ENCODE data around the gene JAM3. TPM values are rescaled to one million over a fixed set of nuclear protein-coding genes. Genes with fewer than 3 reads are reported as not detected.
A peak's percentile ranks its signal among the peaks of the same experiment; 100 is the strongest.
"Not testable (repeated sequence)": the region's sequence is repeated elsewhere in the genome, so short reads cannot be mapped to it uniquely, and the experiment has no call there.

The JAM3 gene
- total RNA-seq, 3 donors from 2014 or later, result 25.0 to 34.5 (median 33.8) TPM

DNA sequence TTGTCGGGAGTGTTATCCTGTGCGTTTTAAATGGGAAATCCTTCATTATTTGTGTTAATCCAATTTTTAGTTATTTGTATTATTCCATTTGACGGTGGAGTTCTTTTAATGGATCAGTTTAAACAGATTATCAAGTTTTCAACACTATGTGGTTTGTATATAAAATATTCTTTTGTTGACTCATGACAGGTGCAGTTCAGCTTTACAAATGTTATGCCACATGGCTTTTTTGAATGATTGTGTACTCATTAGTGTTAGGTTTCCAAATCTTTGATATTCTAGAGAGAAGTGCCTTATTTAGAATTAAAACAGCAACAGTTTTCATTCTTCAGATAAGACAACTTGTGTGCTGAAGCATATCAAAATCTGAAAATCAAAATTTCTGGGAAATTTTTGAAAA, 2.4 kb downstream of the JAM3 start:
- intact Hi-C loops (cut with DNase I; ENCODE audit: low total_unique reads), result no loop called here
- no peak for TF ChIP-seq POLR2AphosphoS5 (IDR thresholded peaks at IDR 0.05)
- TF ChIP-seq POLR2A (IDR thresholded peaks at IDR 0.05), result no peak
- Histone ChIP-seq H3K36me3 (no peaks in the 10 kb centered on the region), H3K27me3 (peaks cover 0 to 7% of the 10 kb centered on the region in 2 donors), H3K4me3 (no peak overlapping the region), H3K9me3 (no peaks in the 10 kb centered on the region), H3K27ac (no peak overlapping the region), H3K4me1 (no peaks in the 10 kb centered on the region)
- DNase-seq (ENCODE audit: low spot score in 2 of 2), result no peak

DNA sequence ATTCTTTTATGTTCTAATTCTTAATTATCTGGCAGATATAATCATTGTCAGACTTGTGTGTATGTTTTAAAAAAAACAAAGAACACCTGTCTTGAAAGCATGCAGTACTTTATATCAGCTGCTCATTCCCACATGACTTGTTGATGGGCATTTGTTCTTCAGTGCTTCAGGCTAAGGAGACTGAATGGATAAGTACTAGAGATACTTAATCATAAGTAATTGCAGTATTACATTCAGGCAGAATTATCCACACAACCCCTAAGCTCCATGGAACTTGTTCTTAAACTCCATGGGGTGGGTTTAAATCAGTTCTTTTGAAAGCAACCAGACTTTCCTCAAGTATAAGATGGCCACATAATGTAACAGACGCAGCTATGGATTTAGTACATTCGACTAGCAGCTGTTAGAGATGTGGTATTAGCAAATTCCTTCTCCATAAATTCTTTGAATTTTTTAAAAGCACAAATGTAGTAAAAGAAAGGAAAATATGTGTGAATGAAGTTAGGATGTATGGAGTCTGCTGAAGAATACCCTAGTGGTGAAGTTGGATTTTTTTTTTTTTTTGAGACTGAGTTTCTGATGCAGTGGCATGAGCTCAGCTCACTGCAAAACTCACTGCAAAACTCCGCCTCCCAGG, 3.0 kb downstream of the JAM3 start:
- intact Hi-C loops (cut with DNase I; ENCODE audit: low total_unique reads), result no loop called here
- H3K4me3 ChIP-seq, result no peak overlapping the region
- H3K9me3 ChIP-seq, result no peaks in the 10 kb centered on the region
- no peak overlapping the region for H3K27ac ChIP-seq
- no peaks in the 10 kb centered on the region for H3K4me1 ChIP-seq
- no peak for DNase-seq (ENCODE audit: low spot score in 2 of 2)
- TF ChIP-seq, protein P1, sequence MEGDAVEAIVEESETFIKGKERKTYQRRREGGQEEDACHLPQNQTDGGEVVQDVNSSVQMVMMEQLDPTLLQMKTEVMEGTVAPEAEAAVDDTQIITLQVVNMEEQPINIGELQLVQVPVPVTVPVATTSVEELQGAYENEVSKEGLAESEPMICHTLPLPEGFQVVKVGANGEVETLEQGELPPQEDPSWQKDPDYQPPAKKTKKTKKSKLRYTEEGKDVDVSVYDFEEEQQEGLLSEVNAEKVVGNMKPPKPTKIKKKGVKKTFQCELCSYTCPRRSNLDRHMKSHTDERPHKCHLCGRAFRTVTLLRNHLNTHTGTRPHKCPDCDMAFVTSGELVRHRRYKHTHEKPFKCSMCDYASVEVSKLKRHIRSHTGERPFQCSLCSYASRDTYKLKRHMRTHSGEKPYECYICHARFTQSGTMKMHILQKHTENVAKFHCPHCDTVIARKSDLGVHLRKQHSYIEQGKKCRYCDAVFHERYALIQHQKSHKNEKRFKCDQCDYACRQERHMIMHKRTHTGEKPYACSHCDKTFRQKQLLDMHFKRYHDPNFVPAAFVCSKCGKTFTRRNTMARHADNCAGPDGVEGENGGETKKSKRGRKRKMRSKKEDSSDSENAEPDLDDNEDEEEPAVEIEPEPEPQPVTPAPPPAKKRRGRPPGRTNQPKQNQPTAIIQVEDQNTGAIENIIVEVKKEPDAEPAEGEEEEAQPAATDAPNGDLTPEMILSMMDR (IDR thresholded peaks at IDR 0.05), result peak in 1 of 3 donors; percentile 10
- TF ChIP-seq POLR2A (IDR thresholded peaks at IDR 0.05), result no peak
- H3K36me3 ChIP-seq, result no peaks in the 10 kb centered on the region
- peaks cover 0 to 7% of the 10 kb centered on the region in 2 donors for H3K27me3 ChIP-seq

- Histone ChIP-seq H3K27me3 (peaks cover 0 to 3% of the 10 kb centered on the region in 2 donors), H3K9me3 (no peaks in the 10 kb centered on the region), H3K36me3 (no peaks in the 10 kb centered on the region), H3K4me3 (no peak overlapping the region), H3K4me1 (no peaks in the 10 kb centered on the region), H3K27ac (peak overlapping the region in 1 of 2 donors; percentile 32)
- intact Hi-C loops (cut with DNase I; ENCODE audit: low total_unique reads), result no loop called here
- no peak for DNase-seq (ENCODE audit: low spot score in 2 of 2)
- TF ChIP-seq, protein P1 (IDR thresholded peaks at IDR 0.05), result no peak
Observed at GRCh38 chr11:134072844-134073243, 4.0 kb downstream of the JAM3 start.

DNA sequence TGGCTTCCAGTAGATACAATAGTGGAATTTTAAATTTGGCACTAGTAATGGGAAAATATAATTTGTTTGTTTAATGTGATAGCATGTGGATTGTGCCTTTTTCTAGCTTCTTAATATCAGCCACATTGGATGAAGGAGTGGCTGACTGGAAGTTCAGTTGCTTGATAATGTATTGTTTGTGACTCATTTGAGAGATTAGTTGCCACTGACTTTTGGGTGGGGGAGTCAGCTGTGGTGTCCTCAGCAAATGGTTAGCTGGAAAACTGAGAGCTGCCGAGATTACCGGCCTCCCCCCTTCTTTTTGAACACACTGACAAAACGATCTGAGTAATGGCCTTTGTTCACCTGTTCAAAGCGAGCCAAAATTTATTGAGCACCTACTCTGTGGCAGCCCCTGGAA, 5.5 kb downstream of the JAM3 start:
- Histone ChIP-seq H3K4me3 (no peak overlapping the region), H3K4me1 (no peaks in the 10 kb centered on the region), H3K9me3 (no peaks in the 10 kb centered on the region), H3K27me3 (peaks cover 0 to 3% of the 10 kb centered on the region in 2 donors), H3K36me3 (no peaks in the 10 kb centered on the region), H3K27ac (no peak overlapping the region)
- intact Hi-C loops (cut with DNase I; ENCODE audit: low total_unique reads), result no loop called here
- DNase-seq (ENCODE audit: low spot score in 2 of 2), result no peak
- TF ChIP-seq POLR2A (IDR thresholded peaks at IDR 0.05) (no peak), POLR2AphosphoS5 (IDR thresholded peaks at IDR 0.05) (no peak)
- TF ChIP-seq, protein P1 (IDR thresholded peaks at IDR 0.05), result no peak

DNA sequence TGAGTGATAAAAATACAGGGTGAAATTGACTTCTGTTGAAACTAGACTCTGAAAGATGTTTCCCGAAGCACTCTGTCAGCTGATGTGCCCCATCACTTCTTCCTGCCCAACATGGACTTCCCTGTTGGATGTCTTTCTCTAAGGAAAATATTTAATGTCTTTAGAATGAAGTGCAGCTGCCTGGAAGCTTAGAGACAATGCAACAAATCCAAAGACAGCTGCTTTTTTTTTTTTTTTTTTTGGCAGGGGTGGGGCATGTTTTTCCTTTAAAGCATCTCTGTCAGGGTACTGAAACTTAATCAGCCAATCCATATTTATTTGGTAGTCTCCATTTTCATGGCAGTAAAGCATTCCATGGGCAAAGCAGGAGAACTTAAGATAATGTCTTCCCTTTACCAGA, 5.9 kb downstream of the JAM3 start:
- H3K9me3 ChIP-seq, result no peaks in the 10 kb centered on the region
- no peak overlapping the region for H3K27ac ChIP-seq
- H3K36me3 ChIP-seq, result no peaks in the 10 kb centered on the region
- TF ChIP-seq, protein P1 (IDR thresholded peaks at IDR 0.05), result no peak
- no peak for TF ChIP-seq POLR2AphosphoS5 (IDR thresholded peaks at IDR 0.05)
- no peak for TF ChIP-seq POLR2A (IDR thresholded peaks at IDR 0.05)
- DNase-seq (ENCODE audit: low spot score in 2 of 2), result no peak
- intact Hi-C loops (cut with DNase I; ENCODE audit: low total_unique reads), result no loop called here
- H3K27me3 ChIP-seq, result peaks cover 0 to 3% of the 10 kb centered on the region in 2 donors
- no peak overlapping the region for H3K4me3 ChIP-seq
- H3K4me1 ChIP-seq, result no peaks in the 10 kb centered on the region

GRCh38 chr11:134079317-134079716, 10.4 kb downstream of the JAM3 start:
- no peak for DNase-seq (ENCODE audit: low spot score in 2 of 2)
- intact Hi-C loops (cut with DNase I; ENCODE audit: low total_unique reads), result no loop called here
- H3K36me3 ChIP-seq, result no peaks in the 10 kb centered on the region

DNA sequence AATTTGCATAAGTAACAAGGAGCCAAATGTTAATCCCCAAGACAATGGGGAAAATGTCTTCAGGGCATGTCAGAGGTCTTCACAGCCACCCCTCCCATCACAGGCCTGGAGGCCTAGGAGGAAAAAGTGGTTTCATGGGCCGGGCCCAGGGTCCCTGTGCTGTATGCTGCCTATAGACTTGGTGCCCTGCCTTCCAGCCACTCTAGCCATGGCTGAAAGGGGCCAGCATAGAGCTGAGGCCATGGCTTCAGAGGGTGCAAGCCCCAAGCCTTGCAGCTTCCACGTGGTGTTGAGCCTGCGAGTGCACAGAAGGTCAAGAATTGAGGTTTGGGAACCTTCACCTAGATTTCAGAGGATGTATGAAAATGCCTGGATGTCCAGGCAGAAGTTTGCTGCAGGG, 12.4 kb downstream of the JAM3 start:
- not testable (repeated sequence) for H3K4me1 ChIP-seq; DNase-seq (ENCODE audit: low spot score in 2 of 2)

More at GRCh38 chr11:134079317-134079716, 10.4 kb downstream of the JAM3 start:
- TF ChIP-seq POLR2AphosphoS5 (IDR thresholded peaks at IDR 0.05) (no peak), POLR2A (IDR thresholded peaks at IDR 0.05) (no peak)
- TF ChIP-seq, protein P1 (IDR thresholded peaks at IDR 0.05), result no peak
- Histone ChIP-seq H3K9me3 (no peaks in the 10 kb centered on the region), H3K27ac (no peak overlapping the region), H3K4me1 (no peaks in the 10 kb centered on the region), H3K27me3 (no peaks in the 10 kb centered on the region), H3K4me3 (no peak overlapping the region)

More for the DNA sequence above, 12.4 kb downstream of the JAM3 start:
- H3K27me3 ChIP-seq; intact Hi-C loops (cut with DNase I; ENCODE audit: low total_unique reads); H3K4me3 ChIP-seq; H3K9me3 ChIP-seq; H3K27ac ChIP-seq; H3K36me3 ChIP-seq: not testable (repeated sequence)

Data from breast epithelium (tissue), 4 donors.